TTC549 (cell line): ENCODE results near the gene OR10G3.
"Not testable (repeated sequence)": the region's sequence is repeated elsewhere in the genome, so short reads cannot be mapped to it uniquely, and the experiment has no call there.

Experiments used
- FAIRE-seq: peaks from 2 replicates; lab custom pipeline; 2012; peaks lifted over from hg19 to GRCh38; lab: Jason Lieb, UNC

OR10G3 gene, protein sequence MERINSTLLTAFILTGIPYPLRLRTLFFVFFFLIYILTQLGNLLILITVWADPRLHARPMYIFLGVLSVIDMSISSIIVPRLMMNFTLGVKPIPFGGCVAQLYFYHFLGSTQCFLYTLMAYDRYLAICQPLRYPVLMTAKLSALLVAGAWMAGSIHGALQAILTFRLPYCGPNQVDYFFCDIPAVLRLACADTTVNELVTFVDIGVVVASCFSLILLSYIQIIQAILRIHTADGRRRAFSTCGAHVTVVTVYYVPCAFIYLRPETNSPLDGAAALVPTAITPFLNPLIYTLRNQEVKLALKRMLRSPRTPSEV

DNA sequence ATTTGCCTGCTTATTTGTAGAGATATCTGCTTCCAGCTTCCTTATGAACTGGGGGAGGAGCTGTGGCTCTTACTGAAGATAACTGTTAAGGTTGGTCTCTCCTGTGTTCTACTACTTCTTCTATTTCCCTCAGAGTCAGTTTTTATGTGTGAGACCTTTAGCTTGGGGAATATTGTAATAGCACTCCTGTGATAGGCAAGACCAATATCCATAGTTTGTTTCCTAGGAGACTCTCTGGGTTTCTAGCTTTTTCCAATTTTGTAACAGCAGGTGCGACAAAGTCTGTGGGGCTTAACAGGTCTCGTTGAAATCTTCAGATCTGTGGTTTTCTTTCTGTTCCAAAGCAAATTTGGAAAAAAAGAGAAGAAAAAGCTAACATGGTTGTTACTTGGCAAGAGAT, at the start of gene OR10G3:
TSS of gene OR10G3 (minus strand) at position 101 of the 400 bp plus-strand sequence. CDS start 9,332 bp downstream, outside the sequence.
- no peak for FAIRE-seq

DNA sequence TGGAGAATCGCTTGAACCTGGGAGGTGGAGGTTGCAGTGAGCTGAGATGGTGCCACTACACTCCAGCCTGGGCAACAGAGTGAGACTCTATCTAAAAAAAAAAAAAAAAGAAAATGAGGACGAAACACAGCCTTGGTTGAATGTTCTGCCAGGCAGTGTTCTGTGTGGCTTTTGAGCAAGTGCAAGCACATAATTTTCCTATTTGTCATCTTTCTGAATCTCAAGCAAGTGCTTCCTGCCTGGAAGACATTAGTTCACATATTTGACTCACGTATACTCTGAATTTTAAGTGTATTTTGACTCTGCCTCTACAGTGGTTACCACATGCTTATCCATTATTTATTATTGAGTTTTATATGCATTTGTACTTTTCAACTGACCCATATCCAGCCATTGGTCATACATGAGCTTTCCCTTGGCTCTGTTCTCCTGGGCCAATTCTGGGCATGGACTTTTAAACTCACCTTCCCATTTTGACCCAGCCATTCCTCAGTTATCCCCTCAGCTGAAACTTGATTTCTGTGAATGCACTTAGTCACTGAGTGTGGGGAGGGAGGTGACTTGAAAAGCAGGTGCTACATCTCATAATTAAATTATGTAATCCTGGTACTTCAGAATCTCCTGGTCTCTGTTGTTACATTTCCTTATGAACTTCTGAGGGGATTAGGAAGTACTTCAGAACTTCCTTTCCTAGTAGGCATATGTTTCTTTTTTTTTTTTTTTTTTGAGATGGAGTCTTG, 46.8 kb upstream of the OR10G3 start:
- no peak for FAIRE-seq

DNA sequence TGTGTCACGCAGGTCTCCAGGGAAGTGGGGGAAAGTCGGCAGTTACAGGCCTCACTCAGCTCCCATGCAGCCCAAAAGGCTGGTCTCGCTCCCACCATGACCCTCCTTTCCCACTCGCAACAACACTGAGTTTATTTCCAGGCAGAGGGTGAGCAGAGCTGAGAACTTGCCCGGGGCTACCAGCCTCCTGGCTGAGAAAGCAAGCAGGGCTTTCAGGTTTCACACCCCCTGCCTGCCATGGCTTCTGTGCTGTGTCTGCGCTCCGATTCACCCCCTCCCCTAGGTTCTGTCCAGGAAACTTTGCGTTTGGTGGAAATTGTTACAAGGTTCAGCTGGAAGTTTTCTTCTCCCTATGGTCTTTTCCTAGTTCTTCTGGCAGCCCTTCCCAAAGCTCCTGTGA, 37.7 kb upstream of the OR10G3 start:
- no peak for FAIRE-seq

DNA sequence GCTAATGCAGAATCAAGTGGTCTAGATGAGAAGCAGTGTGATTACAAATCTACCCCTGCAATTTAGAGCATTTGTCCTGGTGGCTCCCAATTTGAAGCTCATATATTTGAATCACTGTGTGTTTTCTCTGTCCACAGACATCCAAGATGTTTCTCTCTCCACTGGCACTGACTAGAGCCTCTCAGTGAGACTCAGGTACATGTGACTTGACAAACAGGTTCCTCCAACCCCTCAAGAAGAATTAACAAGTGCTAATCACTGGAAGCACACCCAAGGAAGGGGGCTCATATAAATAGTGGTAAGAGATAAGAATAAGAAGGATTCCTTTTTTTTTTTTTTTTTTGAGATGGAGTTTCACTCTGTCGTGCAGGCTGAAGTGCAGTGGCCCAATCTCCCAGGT, 34.4 kb upstream of the OR10G3 start:
- FAIRE-seq: no peak

DNA sequence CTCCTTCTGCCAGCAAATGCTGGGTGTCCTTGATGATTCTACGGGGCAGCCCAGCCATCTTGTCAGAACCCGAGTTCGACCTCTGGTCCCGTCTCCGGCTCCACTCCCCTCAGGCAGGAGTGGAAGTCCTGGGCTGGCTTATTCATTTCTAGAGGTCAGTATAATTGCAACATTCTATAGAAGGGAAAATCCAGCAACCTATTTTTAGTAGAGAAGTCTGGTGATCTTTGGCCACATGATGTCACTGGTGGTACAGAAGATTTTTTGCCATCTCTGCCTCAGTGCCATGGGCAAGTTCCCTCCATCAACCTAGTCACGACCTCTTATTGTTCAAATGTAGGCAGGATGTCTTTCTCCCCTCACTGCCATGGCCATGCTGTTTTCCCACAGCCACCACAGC, 32.4 kb upstream of the OR10G3 start:
- FAIRE-seq: no peak

DNA sequence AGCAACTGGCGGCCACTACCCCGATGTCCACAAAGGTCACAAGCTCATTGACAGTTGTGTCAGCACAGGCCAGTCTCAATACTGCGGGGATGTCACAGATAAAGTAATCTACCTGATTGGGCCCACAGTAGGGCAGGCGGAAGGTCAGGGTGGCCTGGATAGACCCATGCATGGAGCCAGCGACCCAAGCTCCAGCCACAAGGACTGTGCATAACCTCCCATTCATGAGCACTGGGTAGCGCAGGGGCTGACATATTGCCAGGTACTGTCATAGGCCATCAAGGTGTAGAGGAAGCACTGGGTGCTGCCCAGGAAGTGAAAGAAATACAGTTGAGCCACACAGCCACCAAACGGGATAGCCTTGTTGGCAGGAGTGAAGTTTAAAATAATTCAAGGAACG, 22.3 kb upstream of the OR10G3 start:
- FAIRE-seq: not testable (repeated sequence)

DNA sequence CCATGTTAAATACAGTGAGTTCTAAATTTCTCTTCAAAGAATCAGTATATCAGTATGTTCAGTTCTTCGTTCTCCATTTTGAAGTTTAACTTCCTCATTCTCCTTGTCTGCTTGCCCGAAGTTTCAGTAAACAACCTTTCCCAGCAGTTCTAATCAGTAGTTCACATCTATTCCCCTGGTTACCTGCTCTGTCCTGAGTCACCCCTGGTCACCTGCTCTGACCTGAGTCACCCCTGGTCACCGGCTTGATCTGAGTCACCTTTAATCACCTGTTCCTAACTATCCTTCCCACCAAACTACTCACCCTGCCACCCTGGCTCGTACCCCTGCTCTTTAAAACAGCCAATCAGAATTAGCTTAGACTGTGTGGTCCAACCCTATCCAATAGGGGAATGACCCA, 9.4 kb upstream of the OR10G3 start:
- FAIRE-seq: no peak

DNA sequence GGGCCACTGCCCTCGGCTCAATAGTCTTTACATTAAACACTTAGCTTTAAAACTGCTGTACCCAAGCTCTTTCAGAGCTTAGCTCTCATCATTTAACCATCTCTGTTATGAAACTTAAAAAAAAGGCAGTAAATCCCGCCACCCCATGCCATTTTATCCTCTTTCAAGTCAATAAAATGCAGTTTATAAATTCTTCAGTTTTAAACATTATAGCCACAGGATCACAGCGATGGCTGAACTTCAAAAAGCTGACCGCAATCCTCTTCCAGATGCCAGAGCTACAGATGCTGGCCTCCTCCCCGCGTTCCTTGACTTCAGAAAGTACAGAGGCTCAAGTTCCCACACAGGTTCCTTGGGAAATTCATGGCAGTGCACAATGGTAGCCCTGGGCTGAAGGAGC, 4.2 kb downstream of the OR10G3 start:
- no peak for FAIRE-seq

DNA sequence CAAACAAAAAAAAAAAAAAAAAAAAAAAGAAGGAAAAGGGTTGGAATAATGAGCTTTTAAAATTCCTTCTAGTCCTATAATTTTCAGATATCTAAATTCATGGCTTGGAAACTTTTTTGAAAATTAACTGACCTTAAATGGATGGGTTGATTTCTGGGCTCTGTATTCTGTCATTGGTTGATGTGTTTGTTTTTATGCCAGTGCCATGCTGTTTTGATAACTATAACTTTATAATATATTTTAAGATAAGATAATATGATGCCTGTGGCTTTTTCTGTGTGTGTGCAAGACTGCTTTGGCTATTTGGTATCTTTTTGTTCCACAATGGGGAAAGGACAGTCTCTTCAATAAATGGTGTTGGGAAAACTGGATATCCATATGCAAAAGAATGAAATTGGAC, 7.3 kb downstream of the OR10G3 start:
- FAIRE-seq: no peak

DNA sequence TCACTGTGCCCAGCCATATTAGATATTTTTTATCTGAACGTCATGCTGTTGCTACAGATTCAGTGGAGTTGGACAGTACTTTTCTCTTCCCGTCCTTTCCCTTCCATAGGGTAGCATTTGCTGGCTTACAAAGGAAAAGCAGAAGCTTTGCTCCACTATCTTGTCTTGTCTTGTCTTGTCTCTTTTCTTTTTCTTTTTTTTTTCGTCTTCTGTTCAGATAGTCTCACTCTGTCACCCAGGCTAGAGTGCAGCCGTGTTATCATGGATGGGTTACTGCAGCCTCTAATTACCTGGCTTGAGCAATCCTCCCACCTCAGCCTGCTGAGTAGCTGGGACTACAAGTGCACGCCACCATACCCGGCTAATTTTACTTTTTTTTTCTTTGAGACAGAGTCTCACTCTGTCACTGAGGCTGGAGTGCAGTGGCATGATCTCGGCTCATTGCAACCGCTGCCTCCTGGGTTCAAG, 21.1 kb downstream of the OR10G3 start:
- no peak for FAIRE-seq

DNA sequence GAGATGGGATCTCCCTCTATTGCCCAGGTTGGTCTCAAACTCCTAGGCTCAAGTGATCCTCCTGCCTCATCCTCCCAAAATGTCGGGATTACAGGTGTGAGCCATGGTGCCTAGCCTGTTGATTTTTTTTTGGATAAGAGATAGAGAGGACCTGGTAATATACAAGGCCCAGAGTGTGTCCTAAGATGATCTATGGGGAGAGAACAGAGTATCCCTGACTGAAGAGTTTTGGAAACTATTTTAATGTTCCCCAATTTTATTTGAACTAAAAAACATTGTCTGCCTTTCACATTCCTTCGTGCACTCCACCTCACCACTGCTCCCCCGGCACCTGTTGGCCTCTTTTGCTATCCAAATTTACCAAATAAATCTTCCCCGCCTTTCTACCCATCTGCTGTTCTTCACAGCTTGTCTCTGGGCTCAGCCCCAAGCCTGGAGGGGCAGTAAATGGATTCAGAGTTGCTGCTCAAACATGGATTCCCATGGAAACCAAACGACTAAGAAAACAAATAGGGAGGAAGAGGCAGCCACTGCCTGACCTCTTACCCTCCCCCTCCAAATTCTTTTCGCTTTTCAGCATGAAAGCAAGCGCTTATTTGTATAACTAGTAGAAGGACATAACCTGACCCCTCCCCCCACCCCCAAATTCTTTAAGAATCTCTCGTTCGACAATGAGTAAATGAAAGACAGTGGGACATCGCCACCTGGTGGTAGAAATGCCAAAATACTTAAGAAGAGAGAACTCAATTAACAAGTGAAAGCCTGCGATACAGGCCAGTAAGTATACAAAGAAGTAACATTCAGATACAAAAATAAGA, 22.6 kb downstream of the OR10G3 start:
- peak; percentile 86 for FAIRE-seq

DNA sequence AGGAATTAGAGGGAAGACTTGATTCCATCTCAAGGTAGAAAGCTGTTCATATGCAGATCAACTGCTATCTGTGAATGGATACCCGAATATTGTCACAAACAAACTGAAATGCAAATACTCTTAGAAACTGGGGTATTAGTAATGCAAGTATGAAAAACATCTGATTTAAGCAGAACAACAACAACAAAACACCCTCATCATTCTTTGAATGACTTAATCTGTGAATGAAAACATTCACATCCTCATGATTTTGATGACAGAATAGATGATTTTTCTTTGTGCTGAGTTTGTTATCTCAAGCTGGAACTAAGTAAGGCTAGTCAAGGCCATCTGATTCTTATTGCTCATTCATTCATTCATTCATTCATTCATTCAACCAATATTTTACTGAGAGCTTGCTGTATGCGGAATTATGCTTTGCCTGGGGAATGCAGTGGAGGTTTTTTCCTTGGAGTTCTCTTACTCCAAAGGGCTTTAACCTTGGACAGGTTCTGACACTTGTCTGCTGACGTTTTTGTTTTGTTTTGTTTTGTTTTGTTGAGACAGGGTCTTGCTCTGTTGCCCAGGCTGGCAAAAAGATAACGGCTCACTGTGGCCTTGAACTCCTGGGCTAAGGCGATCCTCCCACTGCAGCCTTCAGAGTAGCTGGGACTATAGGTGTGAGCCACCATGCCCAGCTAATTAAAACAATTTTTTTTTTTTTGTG, 23.3 kb downstream of the OR10G3 start:
- FAIRE-seq: no peak

DNA sequence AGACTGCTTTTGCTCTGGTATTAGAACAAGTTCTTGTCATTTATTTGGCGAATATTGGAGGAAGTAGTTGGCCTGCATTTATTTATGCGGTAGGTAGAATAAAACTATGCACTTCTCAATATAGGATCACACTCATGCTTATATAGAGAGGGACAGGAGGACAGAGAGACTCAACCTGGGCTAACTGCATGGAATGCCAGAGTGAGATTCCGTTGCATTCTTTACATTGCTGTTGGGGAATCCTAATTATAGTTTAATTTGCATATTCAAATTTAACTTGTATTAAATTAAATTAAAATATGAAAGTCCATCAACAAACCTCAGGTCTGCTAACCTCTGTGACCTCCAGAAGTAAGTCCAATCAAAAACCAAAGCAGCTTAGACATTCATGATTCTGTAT, 26.6 kb downstream of the OR10G3 start:
- FAIRE-seq: no peak

DNA sequence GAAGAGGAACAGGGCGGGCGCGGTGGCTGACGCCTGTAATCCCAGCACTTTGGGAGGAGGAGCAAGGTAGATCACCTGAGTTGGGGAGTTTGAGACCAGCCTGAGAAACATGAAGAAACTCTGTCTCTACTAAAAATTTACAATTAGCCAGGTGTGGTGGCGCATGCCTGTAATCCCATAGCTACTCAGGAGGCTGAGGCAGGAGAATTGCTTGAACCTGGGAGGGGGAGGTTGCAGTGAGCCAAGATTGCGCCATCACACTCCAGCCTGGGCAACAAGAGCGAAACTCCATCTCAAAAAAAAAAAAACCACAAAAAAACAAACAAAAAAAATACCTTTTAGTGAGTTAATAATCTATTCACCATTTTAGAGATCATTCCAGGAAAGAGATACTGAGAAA, 35.3 kb downstream of the OR10G3 start:
- FAIRE-seq: not testable (repeated sequence)

DNA sequence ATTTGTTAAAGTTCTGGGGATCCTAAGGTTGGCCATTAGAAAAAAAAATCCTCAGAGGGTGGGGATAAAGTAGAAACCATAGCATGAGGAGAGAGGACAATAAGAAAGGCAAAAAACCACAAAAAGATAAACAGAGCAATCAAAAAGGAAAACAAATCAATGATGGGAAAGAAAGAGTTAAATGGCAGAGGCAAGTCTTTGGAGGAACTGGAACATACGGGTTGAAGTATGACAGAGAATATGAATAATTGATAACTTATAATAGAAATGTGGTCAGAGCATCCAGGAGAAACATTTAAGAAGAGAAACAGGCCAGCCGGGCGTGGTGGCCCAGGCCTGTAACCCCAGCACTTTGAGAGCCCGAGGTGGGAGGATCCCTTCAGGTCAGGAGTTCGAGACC, 35.9 kb downstream of the OR10G3 start:
- no peak for FAIRE-seq

DNA sequence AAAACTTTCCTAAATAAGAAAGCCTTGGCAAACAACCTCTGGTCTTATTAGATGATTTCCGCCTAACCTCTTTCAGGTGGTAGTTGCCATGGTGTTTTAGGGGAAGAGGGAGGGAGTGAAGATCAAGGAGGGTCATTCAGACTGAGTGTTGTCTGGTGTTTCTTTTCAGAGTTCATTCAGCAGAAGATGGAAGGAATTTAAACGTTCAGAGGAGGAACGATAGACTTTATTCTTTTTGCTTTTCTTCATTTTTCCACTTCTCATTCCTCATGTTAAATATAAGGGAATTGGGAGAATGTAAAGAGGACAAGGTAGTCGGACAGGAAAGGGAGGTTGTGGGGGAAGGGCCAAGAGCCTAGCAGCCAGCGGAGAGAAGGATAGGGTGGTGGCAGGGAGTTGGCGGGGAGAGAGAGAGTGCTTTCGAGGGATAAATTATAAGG, 36.3 kb downstream of the OR10G3 start:
- FAIRE-seq: no peak

DNA sequence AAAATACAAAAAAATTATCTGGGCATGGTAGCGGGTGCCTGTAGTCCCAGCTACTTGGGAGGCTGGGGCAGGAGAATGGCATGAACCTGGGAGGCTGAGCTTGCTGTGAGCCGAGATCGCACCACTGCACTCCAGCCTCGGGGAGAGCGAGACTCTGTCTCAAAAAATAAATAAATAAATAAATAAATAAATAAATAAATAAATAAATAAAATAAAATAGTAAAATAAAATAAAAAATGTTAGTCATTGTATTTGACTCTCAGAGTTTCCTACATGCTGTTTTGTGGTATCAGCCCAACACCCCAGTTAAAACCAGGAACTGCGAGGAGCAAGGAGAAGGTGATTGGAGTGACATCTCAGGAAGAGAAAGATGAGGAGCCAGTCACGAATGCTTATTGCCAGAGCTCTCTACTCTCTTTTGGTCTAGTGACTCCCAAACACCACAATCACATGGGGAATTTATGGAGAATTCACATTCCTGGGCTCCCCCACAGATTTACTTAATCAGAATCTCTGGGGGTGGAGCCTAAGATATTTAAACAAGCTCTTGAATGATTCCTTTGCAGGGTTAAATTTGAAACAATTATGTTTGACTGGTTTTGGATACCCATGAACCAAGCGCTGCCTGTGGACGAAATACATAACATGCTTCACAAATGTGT, 38.3 kb downstream of the OR10G3 start:
- no peak for FAIRE-seq

DNA sequence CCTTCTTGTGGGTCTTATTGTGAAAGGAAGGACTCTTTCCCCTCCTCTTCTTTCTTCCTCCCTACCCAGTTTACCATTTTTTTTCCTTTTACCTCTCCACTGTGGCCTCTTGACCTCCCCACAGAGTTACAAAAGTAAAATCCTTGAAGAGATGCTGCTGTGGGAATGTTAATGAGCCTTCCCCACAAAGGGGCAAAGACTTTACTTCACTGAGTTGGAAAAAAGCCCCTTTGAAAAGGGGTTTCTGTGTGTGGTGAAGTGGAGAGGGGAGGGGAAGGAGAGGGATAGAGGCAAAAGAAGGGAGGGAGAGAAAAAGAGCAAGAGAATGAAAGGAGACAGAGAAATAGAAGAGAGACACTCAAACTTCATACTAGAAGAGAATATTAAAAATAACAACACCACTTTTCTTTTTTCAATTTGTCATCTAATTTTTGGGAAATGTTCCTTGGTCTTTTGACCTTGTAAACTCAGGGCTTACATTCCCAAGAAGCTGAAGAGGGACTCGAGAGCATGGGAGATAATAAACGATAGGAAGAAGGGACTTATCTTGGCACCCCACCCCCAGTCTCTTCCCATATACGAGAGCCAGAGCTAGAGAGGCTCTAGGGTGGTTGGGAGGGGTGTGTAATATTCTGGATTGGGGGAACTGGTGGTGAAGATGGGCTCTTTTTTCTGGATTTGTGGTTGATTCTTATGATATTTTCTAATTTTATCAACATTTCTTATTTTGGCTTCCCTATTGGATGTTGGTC, 40.5 kb downstream of the OR10G3 start:
- no peak for FAIRE-seq

DNA sequence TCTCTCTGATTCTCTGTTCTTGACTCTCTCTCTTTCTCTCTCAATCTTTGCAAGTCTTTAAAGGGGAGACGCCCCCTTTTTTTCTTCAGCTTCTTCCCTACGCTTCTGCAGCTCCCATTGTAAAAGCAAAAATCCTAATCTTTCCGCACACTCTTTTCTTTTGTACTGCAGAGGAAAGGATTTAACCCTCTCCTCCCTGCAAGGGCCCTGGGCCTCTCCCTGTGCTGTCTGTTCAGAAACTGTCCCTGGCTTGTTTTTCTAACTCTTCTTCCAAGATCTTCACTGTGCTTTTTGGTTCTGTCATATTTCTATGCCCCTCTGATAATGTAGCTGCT, 42.8 kb downstream of the OR10G3 start:
- no peak for FAIRE-seq

DNA sequence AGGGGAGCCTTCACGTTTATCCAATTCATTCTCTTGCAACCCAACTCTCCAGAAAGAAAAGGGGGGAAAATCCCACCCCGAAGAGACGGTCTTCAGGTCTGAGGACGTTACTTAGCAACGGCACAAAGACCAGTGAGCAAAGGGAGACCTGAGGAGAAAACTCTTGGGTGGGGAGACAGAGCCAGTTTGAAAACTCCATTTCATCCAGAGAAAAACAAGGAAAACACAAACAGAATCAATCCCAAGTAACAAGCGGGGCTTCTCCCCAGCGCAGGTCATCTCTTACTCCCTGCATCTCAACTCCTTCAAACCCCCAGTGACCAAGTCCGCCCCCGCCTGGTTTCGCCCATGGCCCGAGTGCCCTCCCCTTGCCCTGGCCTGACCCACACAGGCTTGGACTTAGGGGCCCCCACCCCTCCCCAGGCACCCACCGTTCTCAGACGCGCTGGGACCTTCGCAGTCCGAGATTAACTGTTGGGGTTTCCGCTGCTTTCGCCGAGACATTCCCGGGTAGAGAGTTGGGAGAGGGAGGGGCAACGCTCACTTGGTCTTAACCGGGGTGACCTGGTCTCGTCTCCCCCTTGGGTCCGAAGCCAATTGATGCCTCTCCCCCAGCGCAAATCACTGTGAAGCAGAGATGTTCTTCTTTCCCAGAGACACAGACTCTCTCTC, 43.3 kb downstream of the OR10G3 start:
- no peak for FAIRE-seq
